Upper lobe of left lung (tissue), 4 donors: ENCODE results near the gene SCN2A.

Source experiments
- EP300 ChIP-seq, 4 donors: sonication (generic); formaldehyde crosslinking; IDR thresholded peaks; one replicate each; pipeline ENCODE4 v1.5.1; 2017; ENCODE audit warnings: antibody characterized with exemption in 4 of 4, control low read depth in 2 of 4
- TF ChIP-seq, protein P1 (sequence below), 6 experiments: fragments of 450-650 bp in 4 of 6; fragments of 200-600 bp in 2 of 6; sonication (generic) in 2 of 6; IDR thresholded peaks; one replicate each; pipeline ENCODE4 v1.5.1; 2016 to 2019; ENCODE audit warnings: antibody characterized with exemption in 6 of 6

DNA sequence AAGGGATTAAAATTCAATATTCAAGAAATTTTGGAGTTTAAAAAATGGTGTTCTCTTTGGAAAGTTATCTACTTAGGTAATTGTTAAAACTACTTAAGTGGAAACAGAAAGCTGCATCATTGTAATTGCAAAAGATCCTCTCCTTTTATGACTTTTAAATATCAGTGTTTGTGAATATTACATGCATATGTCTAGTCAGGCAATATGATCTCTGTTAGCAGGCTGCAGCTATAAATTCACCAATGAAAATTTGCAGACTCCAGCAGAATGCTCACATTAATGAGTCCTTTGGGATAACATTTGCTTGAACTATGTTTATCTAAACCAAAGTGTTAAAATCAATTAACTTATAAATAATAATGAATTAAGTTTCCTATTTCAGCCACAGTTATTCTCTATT is 171.1 kb downstream of the SCN2A start:
- TF ChIP-seq, protein P1, sequence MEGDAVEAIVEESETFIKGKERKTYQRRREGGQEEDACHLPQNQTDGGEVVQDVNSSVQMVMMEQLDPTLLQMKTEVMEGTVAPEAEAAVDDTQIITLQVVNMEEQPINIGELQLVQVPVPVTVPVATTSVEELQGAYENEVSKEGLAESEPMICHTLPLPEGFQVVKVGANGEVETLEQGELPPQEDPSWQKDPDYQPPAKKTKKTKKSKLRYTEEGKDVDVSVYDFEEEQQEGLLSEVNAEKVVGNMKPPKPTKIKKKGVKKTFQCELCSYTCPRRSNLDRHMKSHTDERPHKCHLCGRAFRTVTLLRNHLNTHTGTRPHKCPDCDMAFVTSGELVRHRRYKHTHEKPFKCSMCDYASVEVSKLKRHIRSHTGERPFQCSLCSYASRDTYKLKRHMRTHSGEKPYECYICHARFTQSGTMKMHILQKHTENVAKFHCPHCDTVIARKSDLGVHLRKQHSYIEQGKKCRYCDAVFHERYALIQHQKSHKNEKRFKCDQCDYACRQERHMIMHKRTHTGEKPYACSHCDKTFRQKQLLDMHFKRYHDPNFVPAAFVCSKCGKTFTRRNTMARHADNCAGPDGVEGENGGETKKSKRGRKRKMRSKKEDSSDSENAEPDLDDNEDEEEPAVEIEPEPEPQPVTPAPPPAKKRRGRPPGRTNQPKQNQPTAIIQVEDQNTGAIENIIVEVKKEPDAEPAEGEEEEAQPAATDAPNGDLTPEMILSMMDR (IDR thresholded peaks at IDR 0.05) = no peak
- no peak for TF ChIP-seq EP300 (IDR thresholded peaks at IDR 0.05)
